DND-41 (cell line): ENCODE results near the gene PAX2.

ENCODE experiments used
- ATAC-seq: fragments of 200-7000 bp; cut with Tn5 transposase; 3 replicates; pipeline ENCODE4 v1.9.1; 2021; ENCODE audit warnings: low read depth; ENCODE audit not compliant: insufficient read depth
- DNase-seq: peaks from one replicate; pipeline ENCODE4 v3.0.0-alpha.2; 2020
- H2AFZ ChIP-seq: 2 replicates; pipeline ENCODE4 v1.6.0; 2012; ENCODE audit warnings: low read depth, low read length
- H3K27ac ChIP-seq: 2 replicates; pipeline ENCODE4 v1.5.1; 2012; ENCODE audit warnings: low read length, inconsistent platforms
- H3K27me3 ChIP-seq: fragments of 200-600 bp; sonication (generic); 2 replicates; pipeline ENCODE4 v1.6.0; 2012; ENCODE audit warnings: low read length, mild to moderate bottlenecking, inconsistent platforms; ENCODE audit not compliant: insufficient read depth, poor library complexity
- H3K36me3 ChIP-seq: 2 replicates; pipeline ENCODE4 v1.5.1; 2012; ENCODE audit warnings: low read length, inconsistent platforms; ENCODE audit not compliant: insufficient read depth
- H3K4me1 ChIP-seq: 2 replicates; pipeline ENCODE4 v1.5.1; 2012; ENCODE audit warnings: mild to moderate bottlenecking, low read length; ENCODE audit not compliant: insufficient read depth
- H3K4me2 ChIP-seq: 2 replicates; pipeline ENCODE4 v1.6.0; 2012; ENCODE audit warnings: mild to moderate bottlenecking, moderate library complexity, low read length, inconsistent platforms; ENCODE audit not compliant: insufficient read depth
- H3K4me3 ChIP-seq, 2 experiments: fragments of 200-600 bp in 1 of 2; shearing (Covaris generic) in 1 of 2; 2 replicates each; pipeline ENCODE4 v1.5.1; 2012 to 2016; ENCODE audit warnings: inconsistent platforms in 2 of 2, low read length in 2 of 2, mild to moderate bottlenecking in 2 of 2, low read depth in 1 of 2, moderate library complexity in 1 of 2
- H3K79me2 ChIP-seq: 2 replicates; pipeline ENCODE4 v1.6.0; 2012; ENCODE audit warnings: low read length, inconsistent platforms; ENCODE audit not compliant: insufficient read depth
- H3K9ac ChIP-seq: 2 replicates; pipeline ENCODE4 v1.6.0; 2012; ENCODE audit warnings: low read depth, mild to moderate bottlenecking, inconsistent platforms, low read length, moderate library complexity
- H3K9me3 ChIP-seq: 2 replicates; pipeline ENCODE4 v1.5.1; 2012; ENCODE audit warnings: low read length, moderate library complexity, mild to moderate bottlenecking, inconsistent platforms; ENCODE audit not compliant: insufficient read depth, severe bottlenecking
- H4K20me1 ChIP-seq: 2 replicates; pipeline ENCODE4 v1.6.0; 2012; ENCODE audit warnings: low read length; ENCODE audit not compliant: insufficient read depth
- CTCF ChIP-seq: IDR thresholded peaks from 2 replicates; pipeline ENCODE4 v1.5.1; 2012; ENCODE audit warnings: borderline replicate concordance, low read length, moderate library complexity, mild to moderate bottlenecking; ENCODE audit not compliant: poor library complexity, severe bottlenecking; ENCODE audit errors: extremely low read depth
- EZH2 ChIP-seq: IDR thresholded peaks from 3 replicates; pipeline ENCODE4 v1.6.1; 2012; ENCODE audit warnings: borderline replicate concordance, low read depth, mild to moderate bottlenecking, moderate library complexity, low read length, inconsistent platforms; ENCODE audit not compliant: severe bottlenecking

PAX2 gene

GRCh38 chr10:100779329-100779728 is 33.9 kb downstream of the PAX2 start:
- no peak for DNase-seq
- ATAC-seq = no peak

GRCh38 chr10:100780324-100780723 is 34.9 kb downstream of the PAX2 start:
- no peak for ATAC-seq
- Histone ChIP-seq H3K4me3 (no peak overlapping the region), H3K27me3 (peaks cover 46% of the 10 kb centered on the region), H3K36me3 (no peaks in the 10 kb centered on the region), H3K4me1 (no peaks in the 10 kb centered on the region), H3K79me2 (no peaks in the 10 kb centered on the region), H3K27ac (no peak overlapping the region), H3K9ac (no peak overlapping the region), H4K20me1 (no peaks in the 10 kb centered on the region), H3K4me2 (no peak overlapping the region), H3K9me3 (no peaks in the 10 kb centered on the region), H2AFZ (no peak overlapping the region)
- no peak for DNase-seq
- TF ChIP-seq CTCF (no peak), EZH2 (no peak)

More at GRCh38 chr10:100779329-100779728, 33.9 kb downstream of the PAX2 start:
- H3K36me3 ChIP-seq = no peaks in the 10 kb centered on the region
- no peaks in the 10 kb centered on the region for H4K20me1 ChIP-seq
- H3K79me2 ChIP-seq = no peaks in the 10 kb centered on the region
- H3K27ac ChIP-seq = no peak overlapping the region
- no peak overlapping the region for H2AFZ ChIP-seq
- H3K9ac ChIP-seq = no peak overlapping the region
- TF ChIP-seq EZH2 = no peak
- TF ChIP-seq CTCF = no peak
- no peaks in the 10 kb centered on the region for H3K9me3 ChIP-seq
- H3K4me2 ChIP-seq = no peak overlapping the region
- H3K27me3 ChIP-seq = peaks cover 51% of the 10 kb centered on the region
- H3K4me3 ChIP-seq = no peak overlapping the region
- H3K4me1 ChIP-seq = no peaks in the 10 kb centered on the region

GRCh38 chr10:100781145-100781665 is 35.8 kb downstream of the PAX2 start:
- no peak overlapping the region for H3K4me2 ChIP-seq
- peaks cover 38% of the 10 kb centered on the region for H3K27me3 ChIP-seq
- H3K4me3 ChIP-seq = no peak overlapping the region
- TF ChIP-seq EZH2 = no peak
- no peak for TF ChIP-seq CTCF
- no peak overlapping the region for H2AFZ ChIP-seq
- no peaks in the 10 kb centered on the region for H3K9me3 ChIP-seq
- DNase-seq = no peak
- H3K36me3 ChIP-seq = no peaks in the 10 kb centered on the region
- H3K79me2 ChIP-seq = no peaks in the 10 kb centered on the region
- H3K4me1 ChIP-seq = no peaks in the 10 kb centered on the region
- ATAC-seq = no peak
- no peaks in the 10 kb centered on the region for H4K20me1 ChIP-seq
- no peak overlapping the region for H3K27ac ChIP-seq
- no peak overlapping the region for H3K9ac ChIP-seq
